Peyer's patch (tissue), 4 donors: ENCODE results near the gene ACTRT1.

Experiments
- CTCF ChIP-seq, 6 experiments: fragments of 450-650 bp in 4 of 6; fragments of 200-600 bp in 2 of 6; sonication (generic) in 1 of 6; IDR thresholded peaks; one replicate each; pipeline ENCODE4 v1.5.1; 2017 to 2019; ENCODE audit warnings: antibody characterized with exemption in 6 of 6, mild to moderate bottlenecking in 3 of 6, moderate library complexity in 1 of 6
- POLR2A ChIP-seq, 2 donors: fragments of 450-650 bp; IDR thresholded peaks; one replicate each; pipeline ENCODE4 v1.5.1; 2017; ENCODE audit warnings: antibody characterized with exemption in 2 of 2, mild to moderate bottlenecking in 2 of 2, moderate library complexity in 2 of 2

GRCh38 chrX:128012015-128012414 lies 40.2 kb downstream of the ACTRT1 start:
- TF ChIP-seq POLR2A (IDR thresholded peaks at IDR 0.05) (no peak), CTCF (IDR thresholded peaks at IDR 0.05) (no peak)
